Smooth muscle cell (in vitro differentiated cells): ENCODE results near the gene MAP2. TPM values are rescaled to one million over a fixed set of nuclear protein-coding genes. Genes with fewer than 3 reads are reported as not detected.
A peak's percentile ranks its signal among the peaks of the same experiment; 100 is the strongest.

Source experiments
- DNase-seq: peaks from one replicate; lab custom pipeline; 2025; ENCODE audit not compliant: unreplicated experiment; lab: John Stamatoyannopoulos, UW
- H2AFZ ChIP-seq: fragments of 200-600 bp; sonication (generic); 2 replicates; pipeline ENCODE4 v1.6.0; 2016; ENCODE audit warnings: antibody characterized with exemption, low read depth, mild to moderate bottlenecking
- H3F3A ChIP-seq: fragments of 200-600 bp; sonication (generic); 2 replicates; pipeline ENCODE4 v1.6.0; 2017; ENCODE audit warnings: antibody characterized with exemption, low read depth
- H3K27ac ChIP-seq: fragments of 200-600 bp; sonication (generic); 2 replicates; pipeline ENCODE4 v1.5.1; 2016; ENCODE audit warnings: low read depth, mild to moderate bottlenecking
- H3K27me3 ChIP-seq: fragments of 200-600 bp; sonication (generic); 2 replicates; pipeline ENCODE4 v1.6.1; 2016; ENCODE audit warnings: low read depth, mild to moderate bottlenecking
- H3K36me3 ChIP-seq: fragments of 200-600 bp; sonication (generic); 2 replicates; pipeline ENCODE4 v1.5.1; 2016; ENCODE audit warnings: low read depth
- H3K4me1 ChIP-seq: fragments of 200-600 bp; sonication (generic); 2 replicates; pipeline ENCODE4 v1.5.1; 2016; ENCODE audit warnings: low read depth
- H3K4me2 ChIP-seq: fragments of 200-600 bp; sonication (generic); 2 replicates; pipeline ENCODE4 v1.6.0; 2016; ENCODE audit warnings: mild to moderate bottlenecking
- H3K4me3 ChIP-seq: fragments of 200-600 bp; sonication (generic); 2 replicates; pipeline ENCODE4 v1.5.1; 2016; ENCODE audit warnings: mild to moderate bottlenecking
- H3K79me2 ChIP-seq: fragments of 200-600 bp; sonication (generic); 2 replicates; pipeline ENCODE4 v1.6.0; 2016; ENCODE audit warnings: low read depth, mild to moderate bottlenecking
- H3K9ac ChIP-seq: fragments of 200-600 bp; sonication (generic); 2 replicates; pipeline ENCODE4 v1.6.0; 2016; ENCODE audit warnings: low read depth
- H3K9me3 ChIP-seq: fragments of 200-600 bp; sonication (generic); replicated peaks from 2 replicates; pipeline ENCODE4 v1.5.1; 2016; ENCODE audit warnings: low read depth
- H4K20me1 ChIP-seq: fragments of 200-600 bp; sonication (generic); 2 replicates; pipeline ENCODE4 v1.6.0; 2016; ENCODE audit warnings: low read depth
- CTCF ChIP-seq: fragments of 200-600 bp; sonication (generic); IDR thresholded peaks from 2 replicates; pipeline ENCODE4 v1.5.1; 2017; ENCODE audit warnings: borderline replicate concordance, mild to moderate bottlenecking, antibody characterized with exemption; ENCODE audit not compliant: insufficient read depth, poor library complexity, severe bottlenecking
- WGBS: methylation state at CpG from one replicate; pipeline ENCODE4 v1.1.7; 2016; ENCODE audit warnings: low lambda C conversion rate; 5-methylcytosine and 5-hydroxymethylcytosine counted together
- polyA plus RNA-seq: library from polyadenylated mRNA; unstranded; fragments of >200 nt; fragmentation: Nextera tagmentation; extraction: Ambion mirVana; gene quantifications from 2 replicates; pipeline ENCODE4 v1.2.1, GENCODE V29; 2016
- total RNA-seq: library from RNA; depleted of rRNA; stranded (reverse); fragments of >200 nt; gene quantifications from 2 replicates; pipeline ENCODE4 v1.2.3, GENCODE V29; 2014

The MAP2 gene
- total and polyA plus RNA-seq, 2 experiments from 2014 or later, result 1.8 to 18.7 TPM

GRCh38 chr2:209636076-209636475, 212.2 kb downstream of the MAP2 start:
- H2AFZ ChIP-seq, result no peak overlapping the region
- TF ChIP-seq CTCF, result no peak
- H3K9me3 ChIP-seq, result no peaks in the 10 kb centered on the region
- H4K20me1 ChIP-seq, result no peaks in the 10 kb centered on the region
- no peak overlapping the region for H3K9ac ChIP-seq
- H3F3A ChIP-seq, result no peaks in the 10 kb centered on the region
- H3K4me2 ChIP-seq, result no peak overlapping the region
- H3K27ac ChIP-seq, result no peak overlapping the region
- peaks cover 12% of the 10 kb centered on the region for H3K4me1 ChIP-seq
- no peaks in the 10 kb centered on the region for H3K27me3 ChIP-seq
- H3K4me3 ChIP-seq, result no peak overlapping the region
- DNase-seq, result no peak
- no peaks in the 10 kb centered on the region for H3K36me3 ChIP-seq
- no peaks in the 10 kb centered on the region for H3K79me2 ChIP-seq

- H3K27me3 ChIP-seq, result no peaks in the 10 kb centered on the region
- DNase-seq, result no peak
- H3K4me1 ChIP-seq, result peaks cover 17% of the 10 kb centered on the region
- no peak overlapping the region for H3K4me3 ChIP-seq
- H3K36me3 ChIP-seq, result no peaks in the 10 kb centered on the region
- no peak overlapping the region for H3K4me2 ChIP-seq
- no peak overlapping the region for H2AFZ ChIP-seq
- no peaks in the 10 kb centered on the region for H3K9me3 ChIP-seq
- TF ChIP-seq CTCF, result no peak
- no peaks in the 10 kb centered on the region for H4K20me1 ChIP-seq
- H3K27ac ChIP-seq, result no peak overlapping the region
- H3K79me2 ChIP-seq, result no peaks in the 10 kb centered on the region
- WGBS, result 95% methylated on average over 3 of the region's 3 CpGs
- H3F3A ChIP-seq, result no peaks in the 10 kb centered on the region
- H3K9ac ChIP-seq, result no peak overlapping the region
Measured at GRCh38 chr2:209637293-209637692, 213.4 kb downstream of the MAP2 start.

GRCh38 chr2:209638346-209638745, 214.5 kb downstream of the MAP2 start:
- no peaks in the 10 kb centered on the region for H3K79me2 ChIP-seq
- TF ChIP-seq CTCF, result no peak
- WGBS, result 53% methylated on average over 2 of the region's 2 CpGs
- no peaks in the 10 kb centered on the region for H3F3A ChIP-seq
- H4K20me1 ChIP-seq, result no peaks in the 10 kb centered on the region
- no peaks in the 10 kb centered on the region for H3K36me3 ChIP-seq
- H3K4me2 ChIP-seq, result no peak overlapping the region
- no peak overlapping the region for H3K9ac ChIP-seq
- H3K4me1 ChIP-seq, result peaks cover 17% of the 10 kb centered on the region
- no peaks in the 10 kb centered on the region for H3K27me3 ChIP-seq
- no peak overlapping the region for H2AFZ ChIP-seq
- no peak overlapping the region for H3K4me3 ChIP-seq
- no peak for DNase-seq
- no peaks in the 10 kb centered on the region for H3K9me3 ChIP-seq
- peak overlapping the region; percentile 4 for H3K27ac ChIP-seq

- peak overlapping the region; percentile 61 for H3K27ac ChIP-seq
- peaks cover 17% of the 10 kb centered on the region for H3K4me1 ChIP-seq
Measured at GRCh38 chr2:209640358-209640757, 216.5 kb downstream of the MAP2 start.

More at GRCh38 chr2:209640358-209640757, 216.5 kb downstream of the MAP2 start:
- H4K20me1 ChIP-seq, result no peaks in the 10 kb centered on the region
- H3K36me3 ChIP-seq, result no peaks in the 10 kb centered on the region
- H3F3A ChIP-seq, result no peaks in the 10 kb centered on the region
- no peak overlapping the region for H3K4me2 ChIP-seq
- WGBS, result 61% methylated on average over 2 of the region's 2 CpGs
- no peak overlapping the region for H3K4me3 ChIP-seq
- H3K79me2 ChIP-seq, result no peaks in the 10 kb centered on the region
- no peaks in the 10 kb centered on the region for H3K9me3 ChIP-seq
- no peaks in the 10 kb centered on the region for H3K27me3 ChIP-seq
- no peak for DNase-seq
- no peak for TF ChIP-seq CTCF
- no peak overlapping the region for H3K9ac ChIP-seq
- H2AFZ ChIP-seq, result no peak overlapping the region
